Endothelial cell of umbilical vein (primary cell): ENCODE measurements around the gene BAAT. TPM values are rescaled to one million over a fixed set of nuclear protein-coding genes. Genes with fewer than 3 reads are reported as not detected.

Experiments used
- BruUV-seq: library from RNA; stranded (reverse); fragments of 400-500 nt; replicated peaks from 2 replicates; lab custom pipeline; 2021; lab: Mats Ljungman, UMichigan
- CTCF ChIA-PET: fragments of 300-600, 350-600 bp; sonication (Branson Sonifier 250); formaldehyde crosslinking; loops from one replicate; lab custom pipeline; 2021; ENCODE audit warnings: antibody characterized with exemption, inconsistent platforms; lab: Charles Lee
- POLR2A ChIA-PET: fragments of 300-600, 350-600 bp; sonication (Branson Sonifier 250); formaldehyde crosslinking; loops from one replicate; lab custom pipeline; 2021; ENCODE audit warnings: antibody characterized with exemption, inconsistent platforms; lab: Charles Lee
- DNase-seq: peaks from one replicate; pipeline ENCODE4 v3.0.0-alpha.2; 2011; ENCODE audit warnings: low read depth, low spot score
- FAIRE-seq: peaks from 2 replicates; lab custom pipeline; 2011; peaks lifted over from hg19 to GRCh38; lab: Jason Lieb, UNC
- H2AFZ ChIP-seq: 2 replicates; pipeline ENCODE4 v1.6.0; 2012; ENCODE audit warnings: low read depth, low read length, control low read depth, inconsistent platforms
- H3K27ac ChIP-seq: 2 replicates; pipeline ENCODE4 v1.5.1; 2011; ENCODE audit warnings: low read depth, mild to moderate bottlenecking, control low read depth, low read length, moderate library complexity; ENCODE audit not compliant: insufficient read depth
- H3K27me3 ChIP-seq, 2 experiments: 2 replicates each; pipeline versions ENCODE4 v1.6.0 to v1.6.1; 2011; ENCODE audit warnings: low read length in 2 of 2, mixed read lengths in 1 of 2; ENCODE audit not compliant: control insufficient read depth in 2 of 2, insufficient read depth in 2 of 2
- H3K36me3 ChIP-seq, 2 experiments: 2 replicates in 1 of 2; 3 replicates in 1 of 2; pipeline ENCODE4 v1.5.1; 2011; ENCODE audit warnings: low read length in 2 of 2, mild to moderate bottlenecking in 1 of 2, moderate library complexity in 1 of 2; ENCODE audit not compliant: control insufficient read depth in 2 of 2, insufficient read depth in 2 of 2; ENCODE audit errors: extremely low read depth in 1 of 2
- H3K4me1 ChIP-seq: 3 replicates; pipeline ENCODE4 v1.5.1; 2011; ENCODE audit warnings: mild to moderate bottlenecking, low read length; ENCODE audit not compliant: control insufficient read depth, insufficient read depth; ENCODE audit errors: extremely low read depth
- H3K4me2 ChIP-seq: 2 replicates; pipeline ENCODE4 v1.6.1; 2011; ENCODE audit warnings: low read length, control low read depth, mixed read lengths; ENCODE audit not compliant: insufficient read depth
- H3K4me3 ChIP-seq, 3 experiments: fragments of 200-600 bp in 1 of 3; sonication (generic), shearing (Covaris generic) in 1 of 3; replicated peaks in 1 of 3; 2 replicates each; pipeline ENCODE4 v1.5.1; 2011 to 2016; ENCODE audit warnings: control low read depth in 3 of 3, low read length in 3 of 3, mild to moderate bottlenecking in 2 of 3, inconsistent platforms in 1 of 3, low read depth in 1 of 3, moderate library complexity in 1 of 3; ENCODE audit not compliant: insufficient read depth in 1 of 3
- H3K79me2 ChIP-seq: 2 replicates; pipeline ENCODE4 v1.6.0; 2012; ENCODE audit warnings: low read length, inconsistent platforms; ENCODE audit not compliant: control insufficient read depth, insufficient read depth
- H3K9ac ChIP-seq: replicated peaks from 2 replicates; pipeline ENCODE3; 2011; ENCODE audit warnings: low read length, control low read depth; ENCODE audit not compliant: insufficient read depth; ENCODE audit errors: extremely low read depth
- H3K9me1 ChIP-seq: replicated peaks from 3 replicates; pipeline ENCODE4 v1.6.0; 2011; ENCODE audit warnings: mild to moderate bottlenecking, low read length; ENCODE audit not compliant: control insufficient read depth, insufficient read depth; ENCODE audit errors: extremely low read depth
- H3K9me3 ChIP-seq: replicated peaks from 2 replicates; pipeline ENCODE4 v1.5.1; 2012; ENCODE audit warnings: low read length, inconsistent platforms; ENCODE audit not compliant: control insufficient read depth, insufficient read depth
- H4K20me1 ChIP-seq: replicated peaks from 2 replicates; pipeline ENCODE3; 2011; ENCODE audit warnings: mild to moderate bottlenecking, low read length; ENCODE audit not compliant: control insufficient read depth, insufficient read depth; ENCODE audit errors: extremely low read depth
- EZH2 ChIP-seq: IDR thresholded peaks from 2 replicates; pipeline ENCODE4 v1.6.1; 2012; ENCODE audit warnings: borderline replicate concordance, low read depth, mild to moderate bottlenecking, moderate library complexity, low read length, inconsistent platforms; ENCODE audit not compliant: severe bottlenecking
- FOS ChIP-seq: IDR thresholded peaks from 2 replicates; pipeline ENCODE4 v1.6.1; 2011; ENCODE audit warnings: mild to moderate bottlenecking, low read length, moderate library complexity, borderline replicate concordance; ENCODE audit not compliant: insufficient read depth
- GATA2 ChIP-seq: IDR thresholded peaks from 2 replicates; pipeline ENCODE4 v1.7.0; 2011; ENCODE audit warnings: low read depth, mild to moderate bottlenecking, moderate library complexity, mixed read lengths, low read length; ENCODE audit not compliant: insufficient read length, insufficient read depth
- JUN ChIP-seq: IDR thresholded peaks from 2 replicates; pipeline ENCODE4 v1.6.1; 2011; ENCODE audit warnings: borderline replicate concordance, low read depth; ENCODE audit not compliant: insufficient read length, insufficient read depth
- MAX ChIP-seq: IDR thresholded peaks from 2 replicates; pipeline ENCODE4 v1.6.1; 2011; ENCODE audit not compliant: insufficient read depth, insufficient read length
- MYC ChIP-seq: IDR thresholded peaks from one replicate; pipeline ENCODE4 v1.6.1; 2011; ENCODE audit warnings: mild to moderate bottlenecking, low read depth, low read length
- POLR2A ChIP-seq: IDR thresholded peaks from 2 replicates; pipeline ENCODE4 v1.6.1; 2012; ENCODE audit warnings: low read depth, mild to moderate bottlenecking, control low read depth, low read length
- POLR2AphosphoS5 ChIP-seq: IDR thresholded peaks from 2 replicates; pipeline ENCODE4 v1.6.1; 2012; ENCODE audit warnings: low read depth, mild to moderate bottlenecking, control low read depth, low read length, moderate library complexity; ENCODE audit not compliant: insufficient read depth
- dilution Hi-C: fragments of 300-500 bp; cut with MboI; formaldehyde crosslinking; loops from one replicate; pipeline ENCODE4 v1.15.0; 2019; ENCODE audit warnings: low sequenced_read_pairs; ENCODE audit not compliant: extremely low pct_ligation_motif_present
- intact Hi-C: fragments of 100-400 bp; cut with micrococcal nuclease; formaldehyde crosslinking; loops from one replicate; pipeline ENCODE4 v1.10.0; 2022
- polyA plus RNA-seq, 4 experiments: library from polyadenylated mRNA; depleted of rRNA in 3 of 4; stranded (reverse) in 3 of 4; unstranded in 1 of 4; fragments of >200 nt; gene quantifications; 2 replicates each; pipeline versions ENCODE4 v1.2.1 to v1.2.3, GENCODE V29; 2011 to 2012; ENCODE audit warnings: missing spikeins in 1 of 4
- total RNA-seq: library from RNA; stranded (reverse); gene quantifications from 2 replicates; pipeline ENCODE4 v1.2.3, GENCODE V29; 2021
- TF ChIP-seq, protein P1 (sequence below), 2 donors: IDR thresholded peaks; 1 replicate in 1 of 2; 2 replicates in 1 of 2; pipeline ENCODE4 v1.5.1; 2011; ENCODE audit warnings: low read length in 2 of 2, mild to moderate bottlenecking in 2 of 2, moderate library complexity in 2 of 2, control low read depth in 1 of 2, inconsistent platforms in 1 of 2, low read depth in 1 of 2; ENCODE audit not compliant: insufficient read depth in 1 of 2; ENCODE audit errors: extremely low read depth in 1 of 2

The BAAT gene
- total and polyA plus RNA-seq, 2 donors (not counting 3 experiments of a cell fraction or from before 2014, with no cell fraction given) = 0.01 TPM; not detected in 1

- H3K4me2 ChIP-seq = no peak overlapping the region
- dilution Hi-C loops (no loop called here), intact Hi-C loops (no loop called here)
- no peaks in the 10 kb centered on the region for H3K9me3 ChIP-seq
- TF ChIP-seq POLR2A = no peak
- TF ChIP-seq EZH2 = no peak
- DNase-seq (no peak), FAIRE-seq (no peak)
- H3K27ac ChIP-seq = no peak overlapping the region
- no peaks in the 10 kb centered on the region for H3K9me1 ChIP-seq
- no peak overlapping the region for H3K4me3 ChIP-seq
- no peaks in the 10 kb centered on the region for H3K79me2 ChIP-seq
- H4K20me1 ChIP-seq = no peaks in the 10 kb centered on the region
- POLR2A ChIA-PET = no interaction called here
- no peak overlapping the region for H2AFZ ChIP-seq
- no peaks in the 10 kb centered on the region for H3K27me3 ChIP-seq
- no peak overlapping the region for H3K9ac ChIP-seq
- CTCF ChIA-PET = interaction anchor here (0.7 kb wide), 1 partner anchor 625 kb away, joined by 3 read pairs; no protein-coding TSS in a partner anchor
- no peaks in the 10 kb centered on the region for H3K4me1 ChIP-seq
- no peaks in the 10 kb centered on the region for H3K36me3 ChIP-seq
- BruUV-seq = no TSS peak
Observed at GRCh38 chr9:101326035-101326434, 58.8 kb downstream of the BAAT start.

- ChIA-PET POLR2A (no interaction called here), CTCF (interaction anchor here (1.5 kb wide), 1 partner anchor 25 kb away, joined by 3 read pairs; no protein-coding TSS in a partner anchor)
- Histone ChIP-seq H4K20me1 (no peaks in the 10 kb centered on the region), H3K9me1 (no peaks in the 10 kb centered on the region), H3K9me3 (no peaks in the 10 kb centered on the region), H3K27me3 (no peaks in the 10 kb centered on the region), H3K4me3 (no peak overlapping the region), H3K79me2 (no peaks in the 10 kb centered on the region), H2AFZ (no peak overlapping the region), H3K4me1 (no peaks in the 10 kb centered on the region), H3K4me2 (no peak overlapping the region), H3K9ac (no peak overlapping the region), H3K27ac (no peak overlapping the region), H3K36me3 (no peaks in the 10 kb centered on the region)
- DNase-seq = no peak
- dilution Hi-C loops (no loop called here), intact Hi-C loops (no loop called here)
- no TSS peak for BruUV-seq
- no peak for TF ChIP-seq GATA2
- TF ChIP-seq, protein P1, sequence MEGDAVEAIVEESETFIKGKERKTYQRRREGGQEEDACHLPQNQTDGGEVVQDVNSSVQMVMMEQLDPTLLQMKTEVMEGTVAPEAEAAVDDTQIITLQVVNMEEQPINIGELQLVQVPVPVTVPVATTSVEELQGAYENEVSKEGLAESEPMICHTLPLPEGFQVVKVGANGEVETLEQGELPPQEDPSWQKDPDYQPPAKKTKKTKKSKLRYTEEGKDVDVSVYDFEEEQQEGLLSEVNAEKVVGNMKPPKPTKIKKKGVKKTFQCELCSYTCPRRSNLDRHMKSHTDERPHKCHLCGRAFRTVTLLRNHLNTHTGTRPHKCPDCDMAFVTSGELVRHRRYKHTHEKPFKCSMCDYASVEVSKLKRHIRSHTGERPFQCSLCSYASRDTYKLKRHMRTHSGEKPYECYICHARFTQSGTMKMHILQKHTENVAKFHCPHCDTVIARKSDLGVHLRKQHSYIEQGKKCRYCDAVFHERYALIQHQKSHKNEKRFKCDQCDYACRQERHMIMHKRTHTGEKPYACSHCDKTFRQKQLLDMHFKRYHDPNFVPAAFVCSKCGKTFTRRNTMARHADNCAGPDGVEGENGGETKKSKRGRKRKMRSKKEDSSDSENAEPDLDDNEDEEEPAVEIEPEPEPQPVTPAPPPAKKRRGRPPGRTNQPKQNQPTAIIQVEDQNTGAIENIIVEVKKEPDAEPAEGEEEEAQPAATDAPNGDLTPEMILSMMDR (IDR thresholded peaks at IDR 0.05; ENCODE audit: extremely low read depth in 1 of 2, insufficient read depth in 1 of 2, low read depth in 1 of 2, low read length in 2 of 2) = no peak
- no peak for TF ChIP-seq MAX
- no peak for TF ChIP-seq MYC
- TF ChIP-seq POLR2AphosphoS5 = no peak
- TF ChIP-seq POLR2A = no peak
- no peak for TF ChIP-seq EZH2
- no peak for TF ChIP-seq JUN
- no peak for TF ChIP-seq FOS
- FAIRE-seq = no peak
Observed at GRCh38 chr9:101325053-101325452, 59.8 kb downstream of the BAAT start.
